H1 (cell line): ENCODE results near the gene SLX4IP. TPM values are rescaled to one million over a fixed set of nuclear protein-coding genes. Genes with fewer than 3 reads are reported as not detected.

Experiments
- CTCF ChIA-PET: fragments of 300-600 bp; sonication (Branson Sonifier 250); formaldehyde crosslinking; loops from one replicate; lab custom pipeline; 2021; ENCODE audit not compliant: partially characterized antibody; lab: Charles Lee
- POLR2A ChIA-PET: fragments of 300-600 bp; sonication (Branson Sonifier 250); formaldehyde crosslinking; loops from one replicate; lab custom pipeline; 2021; ENCODE audit warnings: inconsistent platforms; ENCODE audit not compliant: partially characterized antibody; lab: Charles Lee
- DNase-seq, 2 experiments: peaks; one replicate each; pipeline versions ENCODE4 v3.0.0 to v3.0.0-alpha.2; 2010 to 2022; ENCODE audit warnings: low spot score in 2 of 2, low read depth in 1 of 2, mixed read lengths in 1 of 2
- FAIRE-seq: peaks from 2 replicates; lab custom pipeline; 2011; peaks lifted over from hg19 to GRCh38; lab: Jason Lieb, UNC
- H2AFZ ChIP-seq: 2 replicates; pipeline ENCODE4 v1.8.1; 2012; ENCODE audit warnings: low read length, inconsistent platforms
- H2AK5ac ChIP-seq: 2 replicates; pipeline ENCODE4 v1.6.1; 2013; ENCODE audit warnings: low read depth, low read length
- H2BK120ac ChIP-seq: replicated peaks from 2 replicates; pipeline ENCODE3; 2013; ENCODE audit warnings: low read depth, low read length, inconsistent platforms
- H2BK12ac ChIP-seq: 2 replicates; pipeline ENCODE4 v1.6.1; 2013; ENCODE audit warnings: low read depth, low read length
- H2BK15ac ChIP-seq: 2 replicates; pipeline ENCODE4 v1.6.1; 2013; ENCODE audit warnings: low read length
- H2BK20ac ChIP-seq: 2 replicates; pipeline ENCODE4 v1.6.1; 2013; ENCODE audit warnings: low read length
- H2BK5ac ChIP-seq: 2 replicates; pipeline ENCODE4 v1.6.1; 2013; ENCODE audit warnings: low read depth, low read length
- H3K14ac ChIP-seq: 2 replicates; pipeline ENCODE4 v1.6.1; 2013; ENCODE audit warnings: inconsistent platforms; ENCODE audit not compliant: insufficient read length
- H3K18ac ChIP-seq: 2 replicates; pipeline ENCODE4 v1.6.1; 2013; ENCODE audit warnings: low read length; ENCODE audit errors: extremely low read depth
- H3K23ac ChIP-seq: 2 replicates; pipeline ENCODE4 v1.6.1; 2013; ENCODE audit warnings: inconsistent platforms; ENCODE audit not compliant: insufficient read length
- H3K23me2 ChIP-seq: 2 replicates; pipeline ENCODE4 v1.6.1; 2013; ENCODE audit warnings: low read depth, low read length
- H3K27ac ChIP-seq: 2 replicates; pipeline ENCODE4 v1.6.1; 2011; ENCODE audit warnings: low read depth, low read length, inconsistent platforms
- H3K27me3 ChIP-seq, 4 experiments: replicated peaks in 1 of 4; 1 replicate in 1 of 4; 2 replicates in 3 of 4; pipeline versions ENCODE4 v1.6.1 to v1.8.1; 2011 to 2013; ENCODE audit warnings: low read length in 3 of 4, mild to moderate bottlenecking in 3 of 4, inconsistent platforms in 2 of 4, mixed read lengths in 2 of 4, moderate library complexity in 1 of 4; ENCODE audit not compliant: control insufficient read depth in 3 of 4, insufficient read depth in 3 of 4; ENCODE audit errors: extremely low read depth in 1 of 4
- H3K36me3 ChIP-seq, 4 experiments: 2 replicates each; pipeline versions ENCODE4 v1.6.1 to v1.8.1; 2011 to 2013; ENCODE audit warnings: mild to moderate bottlenecking in 4 of 4, low read length in 3 of 4, moderate library complexity in 2 of 4, control low read depth in 1 of 4, inconsistent platforms in 1 of 4; ENCODE audit not compliant: insufficient read depth in 4 of 4, control insufficient read depth in 2 of 4
- H3K4ac ChIP-seq: replicated peaks from 2 replicates; pipeline ENCODE3; 2013; ENCODE audit warnings: low read length, low read depth, mixed read lengths, inconsistent platforms; ENCODE audit not compliant: insufficient read length
- H3K4me1 ChIP-seq, 4 experiments: replicated peaks in 1 of 4; 1 replicate in 1 of 4; 2 replicates in 3 of 4; pipeline versions ENCODE4 v1.6.1 to v1.8.1; 2011 to 2013; ENCODE audit warnings: low read length in 3 of 4, inconsistent platforms in 2 of 4, mixed read lengths in 1 of 4; ENCODE audit not compliant: insufficient read depth in 4 of 4, control insufficient read depth in 3 of 4
- H3K4me2 ChIP-seq, 2 experiments: 2 replicates each; pipeline versions ENCODE4 v1.6.1 to v1.8.1; 2011 to 2013; ENCODE audit warnings: low read depth in 2 of 2, low read length in 2 of 2, control low read depth in 1 of 2, inconsistent platforms in 1 of 2, mild to moderate bottlenecking in 1 of 2; ENCODE audit not compliant: insufficient read depth in 1 of 2
- H3K4me3 ChIP-seq, 4 experiments: fragments of 200-600, 300-600 bp in 1 of 4; sonication (generic), shearing (Covaris generic), sonication (Bioruptor Twin) in 1 of 4; 2 replicates each; pipeline versions ENCODE4 v1.5.1 to v1.8.1; 2011 to 2016; ENCODE audit warnings: low read length in 4 of 4, low read depth in 3 of 4, control low read depth in 2 of 4, inconsistent platforms in 2 of 4, mild to moderate bottlenecking in 2 of 4, mixed read lengths in 1 of 4, moderate library complexity in 1 of 4; ENCODE audit not compliant: insufficient read depth in 2 of 4; ENCODE audit errors: extremely low read depth in 1 of 4
- H3K56ac ChIP-seq: replicated peaks from 2 replicates; pipeline ENCODE3; 2013; ENCODE audit warnings: low read depth, mild to moderate bottlenecking, mixed read lengths, low read length, inconsistent platforms; ENCODE audit not compliant: insufficient read length
- H3K79me1 ChIP-seq: 2 replicates; pipeline ENCODE4 v1.6.1; 2013; ENCODE audit warnings: low read depth, low read length, control low read depth
- H3K79me2 ChIP-seq, 2 experiments: 2 replicates each; pipeline versions ENCODE4 v1.6.1 to v1.8.1; 2012 to 2013; ENCODE audit warnings: low read length in 2 of 2, mild to moderate bottlenecking in 2 of 2, inconsistent platforms in 1 of 2; ENCODE audit not compliant: insufficient read depth in 2 of 2, control insufficient read depth in 1 of 2
- H3K9ac ChIP-seq, 4 experiments: replicated peaks in 1 of 4; 1 replicate in 1 of 4; 2 replicates in 3 of 4; pipeline versions ENCODE4 v1.6.1 to v1.8.1; 2011 to 2013; ENCODE audit warnings: low read depth in 3 of 4, low read length in 3 of 4, control low read depth in 2 of 4, mild to moderate bottlenecking in 2 of 4, moderate library complexity in 2 of 4, inconsistent platforms in 1 of 4; ENCODE audit errors: extremely low read depth in 1 of 4
- H3K9me3 ChIP-seq, 2 experiments: 2 replicates each; pipeline versions ENCODE4 v1.6.1 to v1.8.1; 2012 to 2013; ENCODE audit warnings: mild to moderate bottlenecking in 2 of 2, moderate library complexity in 2 of 2, control low read depth in 1 of 2, inconsistent platforms in 1 of 2, low read depth in 1 of 2, low read length in 1 of 2, mixed read lengths in 1 of 2; ENCODE audit not compliant: insufficient read depth in 2 of 2
- H4K20me1 ChIP-seq, 2 experiments: replicated peaks in 1 of 2; 2 replicates each; pipeline versions ENCODE3 to v1.8.1; 2011 to 2013; ENCODE audit warnings: inconsistent platforms in 2 of 2, low read length in 2 of 2, mild to moderate bottlenecking in 1 of 2; ENCODE audit not compliant: insufficient read depth in 2 of 2, control insufficient read depth in 1 of 2
- H4K5ac ChIP-seq: 2 replicates; pipeline ENCODE4 v1.6.1; 2013; ENCODE audit warnings: low read length, low read depth, mixed read lengths, inconsistent platforms; ENCODE audit not compliant: insufficient read length
- H4K8ac ChIP-seq: 2 replicates; pipeline ENCODE4 v1.8.0; 2013; ENCODE audit warnings: mild to moderate bottlenecking, moderate library complexity, low read length, inconsistent platforms; ENCODE audit not compliant: insufficient read depth; ENCODE audit errors: extremely low read depth
- H4K91ac ChIP-seq: replicated peaks from 2 replicates; pipeline ENCODE3; 2013; ENCODE audit warnings: low read length, mixed read lengths, inconsistent platforms; ENCODE audit not compliant: insufficient read length
- CBX5 ChIP-seq: fragments of 300-800, 300-1000 bp; sonication (generic); IDR thresholded peaks from 2 replicates; pipeline ENCODE4 v1.7.1; 2016; ENCODE audit warnings: antibody characterized with exemption, low read length, low read depth
- CBX8 ChIP-seq: fragments of 300-800, 300-1000 bp; sonication (generic); IDR thresholded peaks from 2 replicates; pipeline ENCODE4 v1.7.1; 2016; ENCODE audit warnings: low read depth, low read length, borderline replicate concordance
- CHD2 ChIP-seq: IDR thresholded peaks from 2 replicates; pipeline ENCODE4 v1.6.1; 2012; ENCODE audit warnings: low read length, improper control_type of control experiment
- CTBP2 ChIP-seq: IDR thresholded peaks from 2 replicates; pipeline ENCODE4 v1.7.0; 2011; ENCODE audit warnings: borderline replicate concordance, mild to moderate bottlenecking, moderate library complexity, mixed read lengths, low read length; ENCODE audit not compliant: insufficient read depth, insufficient read length
- EGR1 ChIP-seq: IDR thresholded peaks from 2 replicates; pipeline ENCODE4 v1.6.1; 2011; ENCODE audit warnings: low read depth, low read length, borderline replicate concordance
- GABPA ChIP-seq: IDR thresholded peaks from 2 replicates; pipeline ENCODE4 v1.6.1; 2011; ENCODE audit warnings: mild to moderate bottlenecking, low read length, moderate library complexity, borderline replicate concordance; ENCODE audit not compliant: insufficient read depth
- GTF2F1 ChIP-seq: IDR thresholded peaks from 2 replicates; pipeline ENCODE4 v1.6.1; 2012; ENCODE audit warnings: low read depth, low read length, improper control_type of control experiment, borderline replicate concordance
- HDAC2 ChIP-seq, 2 experiments: fragments of 300-600 bp in 1 of 2; sonication (generic) in 1 of 2; IDR thresholded peaks; 2 replicates each; pipeline ENCODE4 v1.6.1; 2011 to 2012; ENCODE audit warnings: low read depth in 2 of 2, low read length in 2 of 2, mild to moderate bottlenecking in 2 of 2, moderate library complexity in 2 of 2, borderline replicate concordance in 1 of 2, inconsistent platforms in 1 of 2
- JUN ChIP-seq: IDR thresholded peaks from 2 replicates; pipeline ENCODE4 v1.6.1; 2011; ENCODE audit warnings: low read depth, mild to moderate bottlenecking, improper control_type of control experiment, low read length
- JUND ChIP-seq: IDR thresholded peaks from 2 replicates; pipeline ENCODE4 v1.6.1; 2011; ENCODE audit warnings: mild to moderate bottlenecking, improper control_type of control experiment, low read length
- POLR2A ChIP-seq, 2 experiments: IDR thresholded peaks; 1 replicate in 1 of 2; 2 replicates in 1 of 2; pipeline ENCODE4 v1.6.1; 2011; ENCODE audit warnings: low read depth in 2 of 2, low read length in 2 of 2, mild to moderate bottlenecking in 2 of 2; ENCODE audit errors: control extremely low read depth in 1 of 2
- RFX5 ChIP-seq: IDR thresholded peaks from 2 replicates; pipeline ENCODE4 v1.6.1; 2011; ENCODE audit warnings: low read depth, low read length, improper control_type of control experiment, borderline replicate concordance
- SIRT6 ChIP-seq: IDR thresholded peaks from one replicate; pipeline ENCODE4 v1.7.1; 2012; ENCODE audit warnings: low read length, inconsistent platforms
- SP1 ChIP-seq: IDR thresholded peaks from 2 replicates; pipeline ENCODE4 v1.6.1; 2011; ENCODE audit warnings: low read depth, low read length
- SRF ChIP-seq: IDR thresholded peaks from 2 replicates; pipeline ENCODE4 v1.6.1; 2011; ENCODE audit warnings: mild to moderate bottlenecking, low read depth, low read length, moderate library complexity
- TAF7 ChIP-seq: optimal IDR thresholded peaks from 2 replicates; pipeline ENCODE3; 2011; ENCODE audit warnings: low read depth, mild to moderate bottlenecking, inconsistent platforms, low read length, moderate library complexity, borderline replicate concordance
- ZNF274 ChIP-seq: IDR thresholded peaks from 2 replicates; pipeline ENCODE4 v1.7.0; 2012; ENCODE audit warnings: low read length, borderline replicate concordance; ENCODE audit errors: extremely low read depth
- polyA plus RNA-seq, 7 experiments: library from polyadenylated mRNA; depleted of rRNA in 3 of 7; stranded (reverse) in 5 of 7; unstranded in 2 of 7; fragments of >200 nt in 5 of 7; fragments of 200-250 nt in 2 of 7; gene quantifications; 1 replicate in 5 of 7; 2 replicates in 1 of 7; 4 replicates in 1 of 7; pipeline versions ENCODE4 v1.2.1 to v1.2.3, GENCODE V29; 2011 to 2013; ENCODE audit warnings: missing spikeins in 2 of 7, mixed read lengths in 2 of 7
- total RNA-seq: library from RNA; stranded (reverse); fragmentation: NEBNext Ultra II Directional; extraction: Animal tissue kit (Norgen Biotek cat#: 25700); gene quantifications from 2 replicates; pipeline ENCODE4 v1.2.1, GENCODE V29; 2021

Gene SLX4IP
- total and polyA plus RNA-seq, 2 of the 8 experiments (the other 6 are each of a cell fraction or from before 2014, with no cell fraction given): 2.4 to 8.7 TPM

GRCh38 chr20:10559266-10559665 lies 124.2 kb downstream of the SLX4IP start:
- Histone ChIP-seq H3K27ac (no peak overlapping the region), H3K79me2 (no peaks in the 10 kb centered on the region), H2BK12ac (no peak overlapping the region), H4K5ac (no peak overlapping the region), H4K91ac (no peak overlapping the region), H3K4me1 (peaks cover 0 to 20% (median 7%) of the 10 kb centered on the region in 4 experiments; a peak in 5 of 7 replicates), H3K18ac (no peak overlapping the region), H2AK5ac (no peak overlapping the region), H3K4me3 (no peak overlapping the region), H3K14ac (no peak overlapping the region), H4K20me1 (no peaks in the 10 kb centered on the region), H2BK5ac (no peak overlapping the region), H3K27me3 (no peaks in the 10 kb centered on the region), H3K4ac (no peak overlapping the region), H3K23ac (no peak overlapping the region), H2AFZ (no peak overlapping the region), H3K9ac (no peak overlapping the region), H3K9me3 (no peaks in the 10 kb centered on the region), H2BK15ac (no peak overlapping the region), H2BK120ac (no peak overlapping the region), H3K4me2 (no peak overlapping the region), H3K36me3 (no peaks in the 10 kb centered on the region), H4K8ac (no peak overlapping the region), H3K56ac (no peak overlapping the region), H3K79me1 (no peaks in the 10 kb centered on the region), H3K23me2 (no peaks in the 10 kb centered on the region), H2BK20ac (no peak overlapping the region)
- no peak for FAIRE-seq
- no peak for DNase-seq
- ChIA-PET CTCF (interaction anchor here (1.2 to 1.6 kb wide), 2 partner anchors 35 to 108 kb away, joined by 4 to 6 read pairs; no protein-coding TSS in a partner anchor), POLR2A (no interaction called here)
- TF ChIP-seq GABPA (no peak), CBX5 (no peak), JUND (no peak), SP1 (no peak), ZNF274 (no peak), EGR1 (no peak), CBX8 (no peak), CHD2 (no peak), HDAC2 (IDR thresholded peaks at IDR 0.05; ENCODE audit: borderline replicate concordance in 1 of 2, low read depth in 2 of 2, low read length in 2 of 2) (no peak), CTBP2 (no peak), SIRT6 (no peak), TAF7 (no peak), POLR2A (IDR thresholded peaks at IDR 0.05; ENCODE audit: control extremely low read depth in 1 of 2, low read depth in 2 of 2, low read length in 2 of 2) (no peak), JUN (no peak), GTF2F1 (no peak), SRF (no peak), RFX5 (no peak)
